ENCODE results near the gene NFYC.
"Not testable (repeated sequence)": the region's sequence is repeated elsewhere in the genome, so short reads cannot be mapped to it uniquely, and the experiment has no call there.

DNA sequence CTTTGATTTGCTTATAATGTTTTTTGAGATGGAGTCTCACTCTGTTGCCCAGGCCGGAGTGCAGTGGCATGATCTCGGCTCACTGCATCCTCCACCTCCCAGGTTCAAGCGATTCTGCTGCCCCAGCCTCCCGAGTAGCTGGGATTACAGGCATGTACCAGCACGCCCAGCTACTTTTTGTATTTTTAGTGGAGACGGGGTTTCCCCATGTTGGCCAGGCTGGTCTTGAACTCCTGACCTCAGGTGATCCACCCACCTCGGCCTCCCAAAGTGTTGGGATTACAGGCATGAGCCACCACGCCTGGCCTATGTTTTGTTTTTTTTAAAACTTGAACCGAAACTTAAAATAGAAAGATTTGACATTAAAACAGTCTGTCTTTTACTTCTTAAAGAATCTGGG lies 11.3 kb downstream of the NFYC start:
- TF ChIP-seq, protein P1, sequence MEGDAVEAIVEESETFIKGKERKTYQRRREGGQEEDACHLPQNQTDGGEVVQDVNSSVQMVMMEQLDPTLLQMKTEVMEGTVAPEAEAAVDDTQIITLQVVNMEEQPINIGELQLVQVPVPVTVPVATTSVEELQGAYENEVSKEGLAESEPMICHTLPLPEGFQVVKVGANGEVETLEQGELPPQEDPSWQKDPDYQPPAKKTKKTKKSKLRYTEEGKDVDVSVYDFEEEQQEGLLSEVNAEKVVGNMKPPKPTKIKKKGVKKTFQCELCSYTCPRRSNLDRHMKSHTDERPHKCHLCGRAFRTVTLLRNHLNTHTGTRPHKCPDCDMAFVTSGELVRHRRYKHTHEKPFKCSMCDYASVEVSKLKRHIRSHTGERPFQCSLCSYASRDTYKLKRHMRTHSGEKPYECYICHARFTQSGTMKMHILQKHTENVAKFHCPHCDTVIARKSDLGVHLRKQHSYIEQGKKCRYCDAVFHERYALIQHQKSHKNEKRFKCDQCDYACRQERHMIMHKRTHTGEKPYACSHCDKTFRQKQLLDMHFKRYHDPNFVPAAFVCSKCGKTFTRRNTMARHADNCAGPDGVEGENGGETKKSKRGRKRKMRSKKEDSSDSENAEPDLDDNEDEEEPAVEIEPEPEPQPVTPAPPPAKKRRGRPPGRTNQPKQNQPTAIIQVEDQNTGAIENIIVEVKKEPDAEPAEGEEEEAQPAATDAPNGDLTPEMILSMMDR (conservative IDR thresholded peaks at IDR 0.05 in 1 of 2, IDR thresholded peaks at IDR 0.05 in 1 of 2; ENCODE audit: extremely low read depth in 1 of 2, insufficient read depth in 1 of 2, low read depth in 1 of 2, low read length in 2 of 2) = not testable (repeated sequence)
- not testable (repeated sequence) for TF ChIP-seq EZH2 (IDR thresholded peaks at IDR 0.05; ENCODE audit: borderline replicate concordance, low read length)
